Spleen (tissue), 7 donors: ENCODE results near the gene LAMC3.

Source experiments
- POLR2A ChIP-seq, 3 donors: fragments of 450-650 bp; IDR thresholded peaks; one replicate each; pipeline ENCODE4 v1.5.1; 2017; ENCODE audit warnings: antibody characterized with exemption in 3 of 3, mild to moderate bottlenecking in 1 of 3
- POLR2AphosphoS5 ChIP-seq, 3 donors: sonication (generic); formaldehyde crosslinking; IDR thresholded peaks; one replicate each; pipeline ENCODE4 v1.5.1; 2017; ENCODE audit warnings: antibody characterized with exemption in 3 of 3
- TF ChIP-seq, protein P1 (sequence below), 11 experiments: fragments of 200-600 bp in 7 of 11; fragments of 450-650 bp in 4 of 11; sonication (generic) in 4 of 11; IDR thresholded peaks in 8 of 11; conservative IDR thresholded peaks in 3 of 11; 1 replicate in 7 of 11; 2 replicates in 4 of 11; pipeline versions ENCODE4 v1.4.0 to v1.8.0; 2016 to 2021; ENCODE audit warnings: antibody characterized with exemption in 11 of 11, inconsistent platforms in 4 of 11, mild to moderate bottlenecking in 1 of 11
- donor health status: DM: no; HTN: no; CAD: no; lungs with moderate emphysema.
- donor health status: DM: no; HTN: no; CAD: no.
- donor health status: DM: no; HTN: no; CAD: no.

- no peak for TF ChIP-seq POLR2AphosphoS5 (IDR thresholded peaks at IDR 0.05)
- TF ChIP-seq, protein P1, sequence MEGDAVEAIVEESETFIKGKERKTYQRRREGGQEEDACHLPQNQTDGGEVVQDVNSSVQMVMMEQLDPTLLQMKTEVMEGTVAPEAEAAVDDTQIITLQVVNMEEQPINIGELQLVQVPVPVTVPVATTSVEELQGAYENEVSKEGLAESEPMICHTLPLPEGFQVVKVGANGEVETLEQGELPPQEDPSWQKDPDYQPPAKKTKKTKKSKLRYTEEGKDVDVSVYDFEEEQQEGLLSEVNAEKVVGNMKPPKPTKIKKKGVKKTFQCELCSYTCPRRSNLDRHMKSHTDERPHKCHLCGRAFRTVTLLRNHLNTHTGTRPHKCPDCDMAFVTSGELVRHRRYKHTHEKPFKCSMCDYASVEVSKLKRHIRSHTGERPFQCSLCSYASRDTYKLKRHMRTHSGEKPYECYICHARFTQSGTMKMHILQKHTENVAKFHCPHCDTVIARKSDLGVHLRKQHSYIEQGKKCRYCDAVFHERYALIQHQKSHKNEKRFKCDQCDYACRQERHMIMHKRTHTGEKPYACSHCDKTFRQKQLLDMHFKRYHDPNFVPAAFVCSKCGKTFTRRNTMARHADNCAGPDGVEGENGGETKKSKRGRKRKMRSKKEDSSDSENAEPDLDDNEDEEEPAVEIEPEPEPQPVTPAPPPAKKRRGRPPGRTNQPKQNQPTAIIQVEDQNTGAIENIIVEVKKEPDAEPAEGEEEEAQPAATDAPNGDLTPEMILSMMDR (IDR thresholded peaks at IDR 0.05 in 8 of 11, conservative IDR thresholded peaks at IDR 0.05 in 3 of 11), result no peak
- TF ChIP-seq POLR2A (IDR thresholded peaks at IDR 0.05), result no peak
These were observed 26.6 kb downstream of the LAMC3 start for GRCh38 chr9:131035548-131035947.
